Measurements from ENCODE around the gene JUN. TPM values are rescaled to one million over a fixed set of nuclear protein-coding genes. Genes with fewer than 3 reads are reported as not detected.
A peak's percentile ranks its signal among the peaks of the same experiment; 100 is the strongest.

JUN gene
- total RNA-seq, 1 donor from 2014 or later = 90.0 TPM

- TF ChIP-seq, protein P1, sequence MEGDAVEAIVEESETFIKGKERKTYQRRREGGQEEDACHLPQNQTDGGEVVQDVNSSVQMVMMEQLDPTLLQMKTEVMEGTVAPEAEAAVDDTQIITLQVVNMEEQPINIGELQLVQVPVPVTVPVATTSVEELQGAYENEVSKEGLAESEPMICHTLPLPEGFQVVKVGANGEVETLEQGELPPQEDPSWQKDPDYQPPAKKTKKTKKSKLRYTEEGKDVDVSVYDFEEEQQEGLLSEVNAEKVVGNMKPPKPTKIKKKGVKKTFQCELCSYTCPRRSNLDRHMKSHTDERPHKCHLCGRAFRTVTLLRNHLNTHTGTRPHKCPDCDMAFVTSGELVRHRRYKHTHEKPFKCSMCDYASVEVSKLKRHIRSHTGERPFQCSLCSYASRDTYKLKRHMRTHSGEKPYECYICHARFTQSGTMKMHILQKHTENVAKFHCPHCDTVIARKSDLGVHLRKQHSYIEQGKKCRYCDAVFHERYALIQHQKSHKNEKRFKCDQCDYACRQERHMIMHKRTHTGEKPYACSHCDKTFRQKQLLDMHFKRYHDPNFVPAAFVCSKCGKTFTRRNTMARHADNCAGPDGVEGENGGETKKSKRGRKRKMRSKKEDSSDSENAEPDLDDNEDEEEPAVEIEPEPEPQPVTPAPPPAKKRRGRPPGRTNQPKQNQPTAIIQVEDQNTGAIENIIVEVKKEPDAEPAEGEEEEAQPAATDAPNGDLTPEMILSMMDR (IDR thresholded peaks at IDR 0.05; ENCODE audit: insufficient read depth, low read length, severe bottlenecking) = no peak
- Histone ChIP-seq H3K27me3 (ENCODE audit: control insufficient read depth, insufficient read depth, low read length) (no peaks in the 10 kb centered on the region), H3K4me3 (ENCODE audit: low read depth, low read length) (peak overlapping the region; percentile 79), H3K36me3 (ENCODE audit: control insufficient read depth, insufficient read depth, low read length) (peaks cover 9% of the 10 kb centered on the region)
- DNase-seq (ENCODE audit: low read depth) (peak; percentile 66), FAIRE-seq (no peak)
Measured at GRCh38 chr1:58780836-58781452, 2.9 kb downstream of the JUN start.

GRCh38 chr1:58780411-58780810, 3.4 kb downstream of the JUN start:
- no peak overlapping the region for H3K4me3 ChIP-seq (ENCODE audit: low read depth, low read length)
- FAIRE-seq (no peak), DNase-seq (ENCODE audit: low read depth) (no peak)
- H3K27me3 ChIP-seq (ENCODE audit: control insufficient read depth, insufficient read depth, low read length) = no peaks in the 10 kb centered on the region
- TF ChIP-seq, protein P1 (IDR thresholded peaks at IDR 0.05; ENCODE audit: insufficient read depth, low read length, severe bottlenecking) = no peak
- peaks cover 9% of the 10 kb centered on the region for H3K36me3 ChIP-seq (ENCODE audit: control insufficient read depth, insufficient read depth, low read length)

- peaks cover 9% of the 10 kb centered on the region for H3K36me3 ChIP-seq (ENCODE audit: control insufficient read depth, insufficient read depth, low read length)
- no peak overlapping the region for H3K4me3 ChIP-seq (ENCODE audit: low read depth, low read length)
- TF ChIP-seq, protein P1 (IDR thresholded peaks at IDR 0.05; ENCODE audit: insufficient read depth, low read length, severe bottlenecking) = no peak
- DNase-seq (ENCODE audit: low read depth) (peak; percentile 98), FAIRE-seq (peak; percentile 62)
- H3K27me3 ChIP-seq (ENCODE audit: control insufficient read depth, insufficient read depth, low read length) = no peaks in the 10 kb centered on the region
Measured at GRCh38 chr1:58779801-58780382, 4.0 kb downstream of the JUN start.

GRCh38 chr1:58779059-58779754, 4.6 kb downstream of the JUN start:
- Histone ChIP-seq H3K4me3 (ENCODE audit: low read depth, low read length) (no peak overlapping the region), H3K36me3 (ENCODE audit: control insufficient read depth, insufficient read depth, low read length) (peaks cover 9% of the 10 kb centered on the region), H3K27me3 (ENCODE audit: control insufficient read depth, insufficient read depth, low read length) (no peaks in the 10 kb centered on the region)
- FAIRE-seq (no peak), DNase-seq (ENCODE audit: low read depth) (peak; percentile 40)
- TF ChIP-seq, protein P1 (IDR thresholded peaks at IDR 0.05; ENCODE audit: insufficient read depth, low read length, severe bottlenecking) = no peak

GRCh38 chr1:58778385-58779000, 5.4 kb downstream of the JUN start:
- Histone ChIP-seq H3K27me3 (ENCODE audit: control insufficient read depth, insufficient read depth, low read length) (no peaks in the 10 kb centered on the region), H3K4me3 (ENCODE audit: low read depth, low read length) (no peak overlapping the region), H3K36me3 (ENCODE audit: control insufficient read depth, insufficient read depth, low read length) (peaks cover 9% of the 10 kb centered on the region)
- DNase-seq (ENCODE audit: low read depth) (no peak), FAIRE-seq (no peak)
- TF ChIP-seq, protein P1 (IDR thresholded peaks at IDR 0.05; ENCODE audit: insufficient read depth, low read length, severe bottlenecking) = no peak

All from bronchial epithelial cell (primary cell).